GM19035 (cell line): Measurements from ENCODE around the gene FABP1.

Experiments used
- ATAC-seq: cut with Tn5 transposase; IDR thresholded peaks from one replicate; pipeline ENCODE4 v1.9.1; 2021; ENCODE audit not compliant: unreplicated experiment

FABP1 gene

GRCh38 chr2:88085099-88085498, 42.8 kb downstream of the FABP1 start:
- ATAC-seq, result no peak

GRCh38 chr2:88082781-88083180, 45.1 kb downstream of the FABP1 start:
- ATAC-seq, result no peak

- ATAC-seq, result no peak
Observed at GRCh38 chr2:88081924-88082608, 45.8 kb downstream of the FABP1 start.

GRCh38 chr2:88080545-88080944, 47.3 kb downstream of the FABP1 start:
- no peak for ATAC-seq

- ATAC-seq, result no peak
Observed at GRCh38 chr2:88078643-88079172, 49.2 kb downstream of the FABP1 start.

- no peak for ATAC-seq
Observed at GRCh38 chr2:88077080-88077479, 50.8 kb downstream of the FABP1 start.

GRCh38 chr2:88074854-88075292, 53.0 kb downstream of the FABP1 start:
- no peak for ATAC-seq

GRCh38 chr2:88074150-88074549, 53.7 kb downstream of the FABP1 start:
- no peak for ATAC-seq
